NCI-H2227 (cell line): Measurements from ENCODE around the gene ARID3B.

Experiments
- DNase-seq: peaks from one replicate; lab custom pipeline; 2025; ENCODE audit not compliant: unreplicated experiment; lab: John Stamatoyannopoulos, UW

Gene ARID3B

DNA sequence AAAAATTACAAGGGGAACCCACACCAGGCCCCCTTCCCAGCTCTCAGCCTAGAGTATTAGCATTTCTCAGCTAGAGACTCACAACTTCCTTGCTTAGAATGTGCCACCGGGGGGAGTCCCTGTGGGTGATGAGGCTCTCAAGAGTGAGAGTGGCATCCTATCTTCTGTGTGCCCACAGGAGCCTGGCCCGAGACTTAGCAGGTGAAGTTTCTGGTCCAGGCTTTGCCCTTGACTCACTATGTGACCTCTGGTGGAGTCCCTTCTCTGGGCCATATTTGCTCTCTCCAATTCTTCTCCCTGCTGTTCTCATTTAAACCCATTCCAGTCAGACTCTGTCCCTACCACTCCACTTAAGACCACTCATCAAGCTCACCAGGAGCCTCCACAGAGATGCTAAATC lies 92.8 kb downstream of the ARID3B start:
- DNase-seq, result no peak

DNA sequence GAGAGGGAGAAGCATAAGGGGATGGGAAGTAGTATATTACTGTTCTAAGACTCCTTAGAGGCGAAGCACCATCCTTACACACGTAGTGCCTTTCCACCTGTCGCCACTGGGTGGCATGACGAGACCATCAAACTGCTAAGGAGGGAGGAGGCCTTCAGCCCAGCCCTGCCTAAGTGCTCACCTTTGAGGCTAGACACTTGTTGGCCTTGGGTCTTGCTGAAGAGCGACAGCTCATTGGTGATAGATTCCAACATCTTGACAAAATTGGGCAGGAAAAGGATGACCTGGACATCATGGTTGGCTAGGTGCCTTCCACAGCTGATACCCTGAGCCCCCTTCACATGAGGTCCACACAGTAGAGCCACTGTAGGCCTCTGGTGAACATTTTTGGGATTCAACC lies 94.2 kb downstream of the ARID3B start:
- DNase-seq, result peak; percentile 76

DNA sequence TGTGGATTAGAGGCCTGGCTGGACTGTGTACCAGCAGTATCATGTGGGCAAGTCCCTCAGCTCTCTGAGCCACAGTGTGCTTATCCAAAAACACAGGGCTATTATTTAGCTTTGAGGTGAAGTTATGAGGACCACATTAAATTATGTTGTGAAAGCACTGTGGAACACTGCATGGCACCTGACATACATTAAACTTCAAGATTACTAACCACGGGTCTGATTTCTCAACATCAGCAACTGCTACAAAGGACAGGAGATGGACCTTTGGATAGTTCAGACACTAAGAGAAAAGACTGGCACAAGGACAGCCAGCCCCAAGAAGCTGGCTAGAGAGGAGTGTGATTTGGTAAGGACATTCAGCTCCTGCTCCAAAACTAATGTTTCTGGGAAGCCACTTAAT lies 96.0 kb downstream of the ARID3B start:
- no peak for DNase-seq

DNA sequence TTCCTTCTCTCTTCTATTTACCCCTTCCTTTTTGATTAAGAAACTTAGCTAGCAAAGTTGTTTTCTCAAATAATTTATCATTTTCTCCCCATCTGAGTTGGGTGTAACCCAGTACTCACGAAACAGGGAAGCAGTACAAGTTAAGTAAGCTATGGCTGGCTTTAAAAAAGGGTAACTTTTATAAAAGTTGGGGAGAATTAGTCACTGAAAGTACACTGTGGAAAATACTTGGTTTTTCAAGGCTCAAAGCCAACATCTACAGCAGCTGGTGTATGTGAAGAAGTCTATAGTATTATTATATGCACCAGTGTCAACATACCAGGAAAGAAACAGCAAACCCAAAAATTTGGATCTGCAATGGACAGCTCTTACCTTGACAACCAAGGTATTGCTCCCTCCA lies 100.1 kb downstream of the ARID3B start:
- no peak for DNase-seq

DNA sequence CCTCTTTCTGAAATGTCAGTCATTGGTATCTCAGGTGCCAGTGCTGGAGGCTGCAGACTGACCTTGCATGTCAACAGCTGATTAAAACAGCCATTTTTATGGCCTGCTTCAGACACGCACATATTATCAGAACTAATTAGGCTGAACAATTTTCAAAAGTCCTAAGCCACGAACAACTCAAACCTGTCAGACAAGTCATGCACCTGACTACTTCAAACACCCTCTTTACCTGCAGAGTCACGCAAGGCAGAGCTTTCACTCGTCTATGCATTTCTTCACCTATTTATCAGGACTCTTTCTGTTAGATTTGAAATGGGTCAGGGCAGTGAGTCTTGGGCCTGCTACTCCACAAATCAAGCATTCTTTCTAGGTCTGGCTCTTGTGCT lies 101.3 kb downstream of the ARID3B start:
- no peak for DNase-seq

DNA sequence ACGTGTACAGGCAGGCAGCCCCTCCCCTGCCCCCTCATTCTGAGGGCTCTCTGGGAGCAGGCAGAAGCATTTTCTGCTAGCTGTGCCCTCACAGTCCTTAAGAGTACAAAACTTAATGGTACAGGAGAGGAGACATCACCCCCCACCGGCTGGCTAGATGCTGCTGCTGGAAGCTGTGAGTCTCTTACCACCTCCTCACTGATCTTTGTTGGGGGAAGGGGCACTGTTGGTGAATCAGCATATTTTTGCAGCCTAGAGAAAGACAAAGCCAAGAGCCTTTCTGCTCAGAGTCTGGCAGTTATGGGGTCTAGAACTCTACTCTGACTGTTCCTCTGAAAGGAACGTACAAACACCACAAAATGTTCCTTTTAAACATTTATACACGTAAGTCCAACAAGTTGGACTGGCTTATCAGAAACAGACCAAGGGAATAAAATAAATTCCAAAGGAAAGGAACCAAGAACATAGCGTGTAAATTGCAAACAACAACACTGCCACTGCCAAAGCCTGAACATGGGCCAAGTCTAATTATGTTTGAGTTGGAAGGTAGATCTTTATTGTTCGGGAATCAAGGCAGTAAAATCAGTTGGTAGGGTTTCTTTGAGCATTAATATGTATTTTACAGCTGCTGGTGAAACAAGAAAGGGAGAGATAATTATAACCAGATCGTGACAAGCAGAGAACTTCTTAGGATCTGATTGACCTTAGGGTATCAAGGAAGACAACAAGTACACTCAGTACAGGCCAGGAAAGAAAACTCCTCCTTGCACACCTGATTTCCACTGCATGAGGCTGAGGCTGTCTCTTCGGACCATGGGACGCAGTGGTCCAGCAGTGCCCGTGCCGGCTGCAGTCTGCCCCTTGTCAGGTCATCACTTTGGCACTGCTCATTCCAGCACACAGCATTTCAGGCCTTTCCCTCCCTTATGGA lies 102.0 kb downstream of the ARID3B start:
- peak; percentile 64 for DNase-seq

DNA sequence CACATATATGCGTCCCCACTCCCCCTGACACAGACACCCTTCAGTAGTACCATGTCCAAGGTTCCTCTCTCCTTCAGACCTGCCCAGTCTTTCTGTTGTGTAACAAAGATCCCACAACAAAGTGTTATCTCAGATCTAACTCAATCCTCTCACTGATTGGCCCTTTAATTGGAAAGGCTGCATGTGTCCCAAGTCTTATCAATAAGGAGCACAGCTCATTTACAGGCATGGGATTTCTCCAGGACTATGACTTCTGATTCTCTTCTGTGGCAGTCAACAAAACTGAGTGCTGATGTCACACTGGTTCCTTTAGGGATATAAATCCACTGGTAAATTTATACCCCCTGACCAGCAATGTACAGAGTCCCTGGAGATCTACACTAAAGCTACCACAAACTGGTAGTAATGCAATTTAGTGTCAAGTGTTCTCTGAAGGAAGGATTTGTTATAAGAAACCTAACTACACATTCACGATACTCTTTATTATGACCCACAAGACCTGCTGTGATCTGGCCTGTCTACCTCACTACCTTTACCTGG lies 102.7 kb downstream of the ARID3B start:
- DNase-seq, result no peak

DNA sequence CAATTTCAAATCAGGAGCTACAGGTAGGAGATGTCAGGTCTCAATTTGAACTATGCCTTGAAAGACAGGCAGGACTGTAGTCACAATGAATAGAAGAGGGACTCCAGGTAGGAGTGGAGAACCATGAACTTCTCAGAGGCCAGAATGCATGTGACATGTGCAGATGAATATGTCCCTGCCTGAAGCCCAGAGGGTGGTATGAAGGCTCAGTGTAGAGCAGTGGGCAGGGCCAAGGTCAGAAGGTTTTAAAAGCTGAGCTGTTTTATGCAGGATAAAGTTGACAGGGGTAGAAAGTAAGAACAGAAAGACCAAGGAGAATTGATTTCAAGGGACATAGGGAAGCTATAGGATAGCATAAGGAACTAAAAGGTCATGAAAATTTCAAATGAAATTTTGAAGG lies 105.5 kb downstream of the ARID3B start:
- DNase-seq, result no peak
